Fibroblast of the aortic adventitia (primary cell): ENCODE results near the gene MAB21L4. TPM values are rescaled to one million over a fixed set of nuclear protein-coding genes. Genes with fewer than 3 reads are reported as not detected.

ENCODE experiments used
- DNase-seq: peaks from one replicate; pipeline ENCODE4 v3.0.0-alpha.2; 2010; ENCODE audit warnings: low read depth
- H3K4me3 ChIP-seq: 2 replicates; pipeline ENCODE4 v1.5.1; 2011; ENCODE audit warnings: low read depth, mild to moderate bottlenecking, control low read depth, low read length, moderate library complexity
- CTCF ChIP-seq: IDR thresholded peaks from 2 replicates; pipeline ENCODE4 v1.5.1; 2011; ENCODE audit warnings: mild to moderate bottlenecking, low read length, control low read depth, inconsistent platforms; ENCODE audit not compliant: insufficient read depth
- total RNA-seq: library from RNA; depleted of rRNA; stranded (reverse); fragments of >200 nt; gene quantifications from 2 replicates; pipeline ENCODE4 v1.2.3, GENCODE V29; 2012; ENCODE audit warnings: low replicate concordance

MAB21L4 gene
- total RNA-seq, 1 donor = not detected

DNA sequence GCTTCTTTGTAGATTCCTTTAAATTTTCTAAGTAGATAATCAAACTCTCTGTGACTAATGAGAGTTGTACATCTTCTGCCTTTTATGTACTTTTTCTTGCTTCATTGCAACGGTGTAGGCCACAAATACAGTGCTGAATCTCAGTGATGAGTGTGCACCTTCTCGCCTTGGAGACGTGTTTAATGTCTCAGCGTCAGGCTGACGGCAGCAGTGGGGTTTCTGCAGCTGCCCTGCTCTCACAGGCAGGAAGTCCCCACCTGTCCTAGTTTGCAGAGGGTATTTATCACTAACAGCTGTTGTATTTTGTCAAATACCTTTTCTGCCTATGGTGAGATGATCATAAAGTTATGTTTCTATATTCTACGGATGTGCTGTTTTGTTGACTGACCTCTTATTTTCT, 14.0 kb downstream of the MAB21L4 start:
- TF ChIP-seq CTCF = no peak
- DNase-seq = no peak

DNA sequence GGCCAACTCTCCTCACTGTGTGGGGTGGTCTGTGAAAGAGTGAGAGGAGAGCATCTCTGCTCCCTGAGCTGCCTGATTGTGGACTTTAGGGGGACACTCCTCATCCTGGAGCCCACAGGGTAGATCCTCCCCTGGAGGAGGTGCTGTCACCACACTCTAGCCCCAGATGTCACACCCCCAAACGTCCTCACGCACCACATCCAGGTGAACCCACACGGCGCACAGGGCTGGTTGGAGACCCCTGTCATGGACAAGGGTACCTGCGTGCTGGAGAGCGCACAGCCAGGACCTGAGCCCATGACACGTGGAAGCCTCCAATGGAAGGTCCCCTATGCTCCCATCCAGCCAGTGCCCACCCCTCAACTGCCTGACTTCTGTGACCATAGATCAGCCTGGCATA, 16.9 kb downstream of the MAB21L4 start:
- no peak overlapping the region for H3K4me3 ChIP-seq
- TF ChIP-seq CTCF = no peak
- DNase-seq = no peak

More for the DNA sequence above, 14.0 kb downstream of the MAB21L4 start:
- no peak overlapping the region for H3K4me3 ChIP-seq

DNA sequence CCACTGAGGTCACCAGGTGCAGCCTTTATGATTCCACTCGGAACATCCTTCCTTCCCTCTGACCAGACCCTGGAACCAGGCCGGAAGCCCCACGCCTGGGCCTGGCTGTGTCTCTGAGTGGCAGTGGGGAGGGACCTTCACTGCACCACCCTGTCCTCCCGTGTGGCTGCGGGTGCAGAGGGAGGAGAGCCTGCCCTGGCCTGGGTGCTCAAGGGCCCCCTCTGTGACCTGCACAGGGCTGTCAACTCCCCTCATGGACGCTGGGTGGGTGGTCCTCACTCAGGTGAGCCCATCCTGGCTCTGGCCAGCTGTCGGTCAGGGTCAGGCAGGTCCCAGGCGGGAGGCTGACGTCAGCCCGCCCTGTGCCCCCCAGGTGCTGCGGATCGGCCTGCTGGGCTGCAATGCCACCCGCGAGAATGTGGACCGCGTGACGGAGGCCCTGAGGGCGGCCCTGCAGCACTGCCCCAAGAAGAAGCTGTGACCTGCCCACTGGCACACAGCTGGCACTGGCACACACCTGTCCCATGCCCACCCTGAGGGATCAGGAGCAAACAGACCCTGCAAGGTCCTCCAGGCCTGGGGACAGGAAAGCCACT, 17.5 kb downstream of the MAB21L4 start:
- TF ChIP-seq CTCF = no peak
- no peak for DNase-seq

GRCh38 chr2:240877460-240878340, 18.3 kb downstream of the MAB21L4 start:
- no peak for DNase-seq
- TF ChIP-seq CTCF = no peak
- H3K4me3 ChIP-seq = no peak overlapping the region

More for the DNA sequence above, 17.5 kb downstream of the MAB21L4 start:
- no peak overlapping the region for H3K4me3 ChIP-seq

- TF ChIP-seq CTCF = no peak
- DNase-seq = no peak
- H3K4me3 ChIP-seq = no peak overlapping the region
Measured at GRCh38 chr2:240876475-240877251, 19.3 kb downstream of the MAB21L4 start.

DNA sequence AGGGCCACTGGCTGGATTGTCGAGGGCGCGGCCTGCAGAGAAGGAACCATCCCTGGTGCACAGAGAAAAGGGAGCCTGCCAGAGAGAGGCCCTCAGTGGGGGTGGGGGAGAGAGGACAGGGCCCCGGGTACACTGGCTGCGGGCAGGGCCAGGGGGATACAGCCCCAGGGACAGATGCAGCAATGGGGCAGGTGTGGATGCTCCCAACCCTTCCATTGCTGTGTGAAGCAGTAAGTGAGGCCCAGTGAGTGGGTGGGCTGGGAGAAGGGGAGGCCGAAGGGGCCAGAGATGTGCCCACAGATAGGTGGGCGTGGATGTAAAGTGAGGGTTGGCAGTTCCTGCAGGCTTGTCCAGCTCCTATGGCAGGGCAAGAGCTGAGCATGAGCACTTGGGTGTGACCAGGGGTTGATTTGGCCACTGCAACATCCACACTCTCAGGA, 19.9 kb downstream of the MAB21L4 start:
- H3K4me3 ChIP-seq = no peak overlapping the region
- TF ChIP-seq CTCF = no peak

More for the DNA sequence above, 19.9 kb downstream of the MAB21L4 start:
- DNase-seq = no peak
